Keratinocyte (primary cell): ENCODE measurements around the gene FARP1. TPM values are rescaled to one million over a fixed set of nuclear protein-coding genes. Genes with fewer than 3 reads are reported as not detected.

Experiments used
- DNase-seq: peaks from one replicate; pipeline ENCODE4 v3.0.0-alpha.2; 2011; ENCODE audit warnings: low read depth, missing footprints, low spot score
- FAIRE-seq: peaks from 2 replicates; lab custom pipeline; 2011; peaks lifted over from hg19 to GRCh38; lab: Jason Lieb, UNC
- H2AFZ ChIP-seq: 2 replicates; pipeline ENCODE4 v1.6.0; 2012; ENCODE audit warnings: low read length, control low read depth, inconsistent platforms; ENCODE audit not compliant: control insufficient read depth
- H3K27ac ChIP-seq: 2 replicates; pipeline ENCODE4 v1.5.1; 2011; ENCODE audit warnings: low read length; ENCODE audit not compliant: control insufficient read depth, insufficient read depth
- H3K27me3 ChIP-seq: 3 replicates; pipeline ENCODE4 v1.6.0; 2011; ENCODE audit warnings: low read length; ENCODE audit not compliant: control insufficient read depth, insufficient read depth; ENCODE audit errors: extremely low read depth
- H3K36me3 ChIP-seq, 2 experiments: 2 replicates in 1 of 2; 3 replicates in 1 of 2; pipeline ENCODE4 v1.5.1; 2011; ENCODE audit warnings: low read length in 2 of 2, mild to moderate bottlenecking in 1 of 2; ENCODE audit not compliant: control insufficient read depth in 2 of 2, insufficient read depth in 2 of 2; ENCODE audit errors: extremely low read depth in 1 of 2
- H3K4me1 ChIP-seq: 3 replicates; pipeline ENCODE4 v1.5.1; 2011; ENCODE audit warnings: low read length; ENCODE audit not compliant: control insufficient read depth, insufficient read depth; ENCODE audit errors: extremely low read depth
- H3K4me2 ChIP-seq: 3 replicates; pipeline ENCODE4 v1.6.0; 2011; ENCODE audit warnings: low read depth, low read length; ENCODE audit not compliant: control insufficient read depth, insufficient read depth; ENCODE audit errors: extremely low read depth
- H3K4me3 ChIP-seq, 3 experiments: fragments of 200-600 bp in 1 of 3; sonication (generic) in 1 of 3; 2 replicates in 2 of 3; 3 replicates in 1 of 3; pipeline ENCODE4 v1.5.1; 2011 to 2016; ENCODE audit warnings: low read length in 3 of 3, mild to moderate bottlenecking in 3 of 3, control low read depth in 2 of 3, inconsistent platforms in 1 of 3, low read depth in 1 of 3, mixed read lengths in 1 of 3, mixed run types in 1 of 3, moderate library complexity in 1 of 3; ENCODE audit not compliant: control insufficient read depth in 2 of 3, insufficient read depth in 2 of 3; ENCODE audit errors: extremely low read depth in 1 of 3
- H3K79me2 ChIP-seq: 2 replicates; pipeline ENCODE4 v1.6.0; 2012; ENCODE audit warnings: low read length; ENCODE audit not compliant: control insufficient read depth, insufficient read depth
- H3K9ac ChIP-seq: 3 replicates; pipeline ENCODE4 v1.6.0; 2011; ENCODE audit warnings: low read length; ENCODE audit not compliant: control insufficient read depth, insufficient read depth; ENCODE audit errors: extremely low read depth
- H3K9me1 ChIP-seq: 3 replicates; pipeline ENCODE4 v1.6.0; 2011; ENCODE audit warnings: low read length; ENCODE audit not compliant: control insufficient read depth, insufficient read depth; ENCODE audit errors: extremely low read depth
- H3K9me3 ChIP-seq: 2 replicates; pipeline ENCODE4 v1.5.1; 2012; ENCODE audit warnings: low read depth, low read length; ENCODE audit not compliant: control insufficient read depth
- H4K20me1 ChIP-seq: 3 replicates; pipeline ENCODE4 v1.6.0; 2011; ENCODE audit warnings: low read length; ENCODE audit not compliant: control insufficient read depth, insufficient read depth; ENCODE audit errors: extremely low read depth
- EZH2 ChIP-seq: IDR thresholded peaks from one replicate; pipeline ENCODE4 v1.6.1; 2012; ENCODE audit warnings: inconsistent platforms, mild to moderate bottlenecking, low read length, moderate library complexity
- dilution Hi-C: fragments of 300-500 bp; cut with MboI; formaldehyde crosslinking; loops from one replicate; pipeline ENCODE4 v1.7.0; 2020; ENCODE audit warnings: low sequenced_read_pairs; ENCODE audit not compliant: extremely low pct_ligation_motif_present
- polyA plus RNA-seq, 5 experiments: library from polyadenylated mRNA; depleted of rRNA in 3 of 5; stranded (reverse) in 3 of 5; stranded (forward) in 1 of 5; unstranded in 1 of 5; fragments of >200 nt; gene quantifications; 1 replicate in 1 of 5; 2 replicates in 3 of 5; 3 replicates in 1 of 5; pipeline versions ENCODE4 v1.2.1 to v1.2.3, GENCODE V29; 2011 to 2012; ENCODE audit warnings: missing spikeins in 2 of 5, low read depth in 1 of 5, low replicate concordance in 1 of 5
- TF ChIP-seq, protein P1 (sequence below), 3 experiments: IDR thresholded peaks in 1 of 3; conservative IDR thresholded peaks in 1 of 3; optimal IDR thresholded peaks in 1 of 3; 2 replicates in 2 of 3; 3 replicates in 1 of 3; pipeline versions ENCODE3 to v1.5.1; 2011; ENCODE audit warnings: low read length in 3 of 3, mild to moderate bottlenecking in 3 of 3, moderate library complexity in 2 of 3, control low read depth in 1 of 3, inconsistent platforms in 1 of 3; ENCODE audit not compliant: insufficient read depth in 2 of 3; ENCODE audit errors: extremely low read depth in 1 of 3

The FARP1 gene
- polyA plus RNA-seq, 1 donor (not counting 4 experiments of a cell fraction or from before 2014, with no cell fraction given), result 10.3 TPM

DNA sequence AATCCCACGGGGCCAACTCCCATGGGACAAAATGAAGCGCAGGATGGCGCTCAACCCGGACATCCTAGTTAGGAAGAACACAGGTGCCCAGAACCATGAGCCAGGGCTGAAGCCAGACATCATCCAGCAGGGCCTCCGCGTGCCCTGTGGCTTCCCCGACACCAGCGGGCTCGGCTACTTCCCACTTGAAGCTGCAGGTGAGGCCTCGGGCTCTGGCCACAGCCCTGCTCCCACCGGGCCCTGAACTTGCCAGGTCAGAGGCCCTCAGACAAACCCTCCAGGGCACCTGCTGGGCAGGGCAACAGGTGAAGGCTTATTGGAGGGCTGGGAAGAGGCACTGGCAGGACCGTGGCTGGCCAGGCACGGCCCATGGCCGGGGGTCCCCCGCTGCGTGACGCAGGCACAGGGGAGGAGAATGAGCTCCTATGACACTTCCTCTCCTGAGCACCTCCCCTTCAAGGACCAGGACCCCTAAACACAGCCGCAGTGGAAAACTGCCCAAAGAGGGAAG lies 316.3 kb downstream of the FARP1 start:
- peaks cover 41 to 47% of the 10 kb centered on the region in 2 experiments for H3K36me3 ChIP-seq
- dilution Hi-C loops, result no loop called here
- no peak overlapping the region for H2AFZ ChIP-seq
- TF ChIP-seq EZH2, result no peak
- TF ChIP-seq, protein P1, sequence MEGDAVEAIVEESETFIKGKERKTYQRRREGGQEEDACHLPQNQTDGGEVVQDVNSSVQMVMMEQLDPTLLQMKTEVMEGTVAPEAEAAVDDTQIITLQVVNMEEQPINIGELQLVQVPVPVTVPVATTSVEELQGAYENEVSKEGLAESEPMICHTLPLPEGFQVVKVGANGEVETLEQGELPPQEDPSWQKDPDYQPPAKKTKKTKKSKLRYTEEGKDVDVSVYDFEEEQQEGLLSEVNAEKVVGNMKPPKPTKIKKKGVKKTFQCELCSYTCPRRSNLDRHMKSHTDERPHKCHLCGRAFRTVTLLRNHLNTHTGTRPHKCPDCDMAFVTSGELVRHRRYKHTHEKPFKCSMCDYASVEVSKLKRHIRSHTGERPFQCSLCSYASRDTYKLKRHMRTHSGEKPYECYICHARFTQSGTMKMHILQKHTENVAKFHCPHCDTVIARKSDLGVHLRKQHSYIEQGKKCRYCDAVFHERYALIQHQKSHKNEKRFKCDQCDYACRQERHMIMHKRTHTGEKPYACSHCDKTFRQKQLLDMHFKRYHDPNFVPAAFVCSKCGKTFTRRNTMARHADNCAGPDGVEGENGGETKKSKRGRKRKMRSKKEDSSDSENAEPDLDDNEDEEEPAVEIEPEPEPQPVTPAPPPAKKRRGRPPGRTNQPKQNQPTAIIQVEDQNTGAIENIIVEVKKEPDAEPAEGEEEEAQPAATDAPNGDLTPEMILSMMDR (optimal IDR thresholded peaks at IDR 0.05 in 1 of 3, IDR thresholded peaks at IDR 0.05 in 1 of 3, conservative IDR thresholded peaks at IDR 0.05 in 1 of 3; ENCODE audit: extremely low read depth in 1 of 3, insufficient read depth in 2 of 3, low read length in 3 of 3), result no peak
- H3K9me1 ChIP-seq, result no peaks in the 10 kb centered on the region
- H3K27ac ChIP-seq, result no peak overlapping the region
- H3K79me2 ChIP-seq, result peaks cover 22% of the 10 kb centered on the region
- H3K27me3 ChIP-seq, result no peaks in the 10 kb centered on the region
- no peaks in the 10 kb centered on the region for H4K20me1 ChIP-seq
- DNase-seq, result no peak
- no peaks in the 10 kb centered on the region for H3K4me1 ChIP-seq
- H3K9ac ChIP-seq, result no peak overlapping the region
- no peaks in the 10 kb centered on the region for H3K9me3 ChIP-seq
- no peak overlapping the region for H3K4me3 ChIP-seq
- no peak for FAIRE-seq
- no peak overlapping the region for H3K4me2 ChIP-seq

DNA sequence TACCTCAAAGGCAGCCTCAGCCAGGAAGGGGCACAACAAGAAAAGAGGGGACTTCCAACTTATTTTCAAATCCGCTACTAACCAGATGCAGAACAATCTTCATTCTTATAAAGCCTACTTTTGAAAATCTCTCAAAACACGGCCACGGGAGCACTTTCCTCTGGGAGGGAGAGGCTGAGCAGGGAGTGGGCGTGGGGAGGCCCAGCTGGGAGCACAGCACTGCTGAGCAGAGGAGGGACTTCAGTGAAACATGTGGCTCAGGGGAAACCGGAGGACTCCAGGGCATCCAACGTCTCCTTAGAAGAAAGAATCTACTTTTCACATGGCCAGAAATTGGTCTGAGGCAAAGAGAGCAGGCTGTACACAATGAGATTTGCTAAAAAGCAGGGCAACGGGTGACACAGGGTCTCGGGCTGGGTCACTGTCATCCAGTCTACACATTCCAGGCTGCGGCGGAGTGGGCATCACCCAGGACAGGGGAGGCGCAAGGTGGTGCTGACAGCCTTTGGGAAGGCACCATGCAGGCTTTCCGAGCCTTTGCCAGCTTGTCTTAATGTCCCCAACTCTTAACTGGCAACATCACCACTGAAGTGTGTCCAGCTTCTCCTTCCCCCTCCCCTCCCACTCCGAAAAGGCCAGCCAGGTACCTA lies 317.0 kb downstream of the FARP1 start:
- Histone ChIP-seq H3K36me3 (peaks cover 43 to 48% of the 10 kb centered on the region in 2 experiments), H3K4me3 (no peak overlapping the region), H2AFZ (no peak overlapping the region), H3K27ac (no peak overlapping the region), H3K79me2 (peaks cover 26% of the 10 kb centered on the region), H3K27me3 (no peaks in the 10 kb centered on the region), H4K20me1 (no peaks in the 10 kb centered on the region), H3K9me1 (no peaks in the 10 kb centered on the region), H3K9me3 (no peaks in the 10 kb centered on the region), H3K4me1 (peaks cover under 1% of the 10 kb centered on the region), H3K4me2 (no peak overlapping the region), H3K9ac (no peak overlapping the region)
- no peak for DNase-seq
- TF ChIP-seq, protein P1 (optimal IDR thresholded peaks at IDR 0.05 in 1 of 3, IDR thresholded peaks at IDR 0.05 in 1 of 3, conservative IDR thresholded peaks at IDR 0.05 in 1 of 3; ENCODE audit: extremely low read depth in 1 of 3, insufficient read depth in 2 of 3, low read length in 3 of 3), result no peak
- TF ChIP-seq EZH2, result no peak
- FAIRE-seq, result no peak
- dilution Hi-C loops, result no loop called here
